GM18508 (cell line): ENCODE data around the gene HEPN1.

Experiments used
- ATAC-seq: cut with Tn5 transposase; IDR thresholded peaks from one replicate; pipeline ENCODE4 v1.9.1; 2021; ENCODE audit warnings: moderate number of reproducible peaks; ENCODE audit not compliant: insufficient read depth, unreplicated experiment

HEPN1 gene

DNA sequence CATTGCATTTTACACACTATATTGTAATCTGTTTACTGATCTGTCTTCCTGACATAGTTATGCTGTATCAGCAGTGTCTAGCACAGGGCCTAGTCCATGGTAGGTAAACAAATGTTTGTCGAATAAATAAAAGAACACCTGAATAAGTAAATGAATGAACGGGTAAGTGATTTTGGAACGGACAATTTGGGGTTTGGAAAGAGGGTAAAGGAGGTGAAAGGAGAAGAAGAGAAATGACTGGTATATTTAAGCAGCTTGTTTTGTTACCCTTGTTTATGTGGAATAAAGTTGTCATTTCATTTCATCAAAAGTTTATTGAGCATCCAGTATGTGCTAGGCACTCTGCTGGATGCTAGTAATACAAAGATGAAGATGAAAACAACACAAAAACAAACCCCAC lies at the start of gene HEPN1:
TSS of gene HEPN1 (plus strand) at position 301 of the 400 bp plus-strand sequence.
- no peak for ATAC-seq

DNA sequence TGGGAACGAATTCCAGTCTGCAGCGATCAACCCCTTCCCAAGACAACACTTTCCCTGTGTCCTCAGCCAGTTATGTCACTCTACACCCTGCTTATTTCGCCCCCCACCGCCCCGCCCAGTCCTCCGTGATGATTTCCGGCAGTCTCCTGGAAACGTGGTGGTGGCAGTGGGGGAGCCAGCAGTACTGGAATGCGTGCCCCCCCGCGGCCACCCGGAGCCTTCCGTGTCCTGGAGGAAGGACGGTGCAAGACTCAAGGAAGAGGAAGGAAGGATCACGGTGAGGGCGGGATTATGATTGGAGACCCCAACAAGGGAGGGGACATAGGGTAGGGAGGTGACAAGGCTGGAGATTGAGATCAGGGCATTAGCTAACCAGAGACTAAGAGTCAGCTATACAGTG lies 49.7 kb upstream of the HEPN1 start:
- ATAC-seq, result no peak

DNA sequence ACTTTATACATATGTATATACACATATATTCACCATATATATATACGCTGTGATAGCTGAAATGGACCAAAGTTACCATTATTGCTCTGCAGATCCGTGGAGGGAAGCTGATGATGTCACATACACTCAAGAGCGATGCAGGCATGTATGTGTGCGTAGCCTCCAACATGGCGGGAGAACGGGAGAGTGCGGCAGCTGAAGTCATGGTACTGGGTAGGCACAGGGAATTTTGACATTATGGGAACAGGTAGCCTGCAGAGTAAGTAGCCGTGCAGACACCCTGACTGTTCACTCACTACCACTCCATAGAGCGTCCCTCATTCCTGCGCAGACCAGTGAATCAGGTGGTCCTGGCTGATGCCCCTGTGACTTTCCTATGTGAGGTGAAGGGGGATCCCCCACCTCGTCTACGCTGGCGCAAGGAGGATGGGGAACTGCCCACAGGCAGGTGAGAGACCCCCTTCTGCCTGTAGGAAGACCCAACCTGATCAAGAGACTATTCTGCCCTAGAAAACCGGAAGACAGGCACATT lies 49.1 kb upstream of the HEPN1 start:
- no peak for ATAC-seq

DNA sequence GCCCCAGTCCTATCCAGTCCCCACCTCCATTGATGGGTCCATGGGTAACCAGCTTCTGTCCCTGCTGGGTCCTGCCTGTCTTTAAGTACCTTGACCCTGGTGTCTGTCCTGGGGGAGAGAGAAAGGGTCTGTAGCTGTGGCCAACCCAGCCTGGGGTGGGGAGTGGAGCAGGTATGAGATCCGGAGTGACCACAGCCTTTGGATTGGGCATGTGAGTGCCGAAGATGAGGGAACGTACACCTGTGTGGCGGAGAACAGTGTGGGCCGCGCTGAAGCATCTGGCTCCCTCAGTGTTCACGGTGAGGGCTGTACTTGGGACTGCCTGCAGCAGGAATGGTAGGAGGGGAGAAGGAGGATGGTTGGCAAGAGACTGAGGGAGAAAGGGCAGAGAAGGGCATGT lies 48.6 kb upstream of the HEPN1 start:
- ATAC-seq, result no peak

DNA sequence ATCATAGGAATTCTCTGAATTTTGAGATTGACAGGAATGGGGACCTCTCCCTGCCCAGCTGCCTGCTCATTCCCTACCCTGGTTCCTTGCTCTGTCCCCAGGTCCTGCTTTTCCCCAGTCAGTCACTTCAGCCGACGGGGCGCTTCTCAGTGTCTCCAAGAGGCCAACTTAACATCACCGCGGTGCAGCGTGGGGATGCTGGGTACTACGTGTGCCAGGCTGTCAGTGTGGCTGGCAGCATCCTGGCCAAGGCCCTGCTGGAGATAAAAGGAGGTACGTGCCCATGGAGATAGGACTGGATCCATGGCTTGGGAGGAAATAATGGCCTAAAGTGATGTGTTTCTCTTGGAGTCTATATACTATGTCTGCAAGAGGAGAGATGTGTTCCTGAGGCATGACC lies 46.8 kb upstream of the HEPN1 start:
- no peak for ATAC-seq

- no peak for ATAC-seq
Measured at GRCh38 chr11:124872741-124873140, 46.3 kb upstream of the HEPN1 start.

GRCh38 chr11:124873951-124874350 lies 45.1 kb upstream of the HEPN1 start:
- ATAC-seq, result no peak

DNA sequence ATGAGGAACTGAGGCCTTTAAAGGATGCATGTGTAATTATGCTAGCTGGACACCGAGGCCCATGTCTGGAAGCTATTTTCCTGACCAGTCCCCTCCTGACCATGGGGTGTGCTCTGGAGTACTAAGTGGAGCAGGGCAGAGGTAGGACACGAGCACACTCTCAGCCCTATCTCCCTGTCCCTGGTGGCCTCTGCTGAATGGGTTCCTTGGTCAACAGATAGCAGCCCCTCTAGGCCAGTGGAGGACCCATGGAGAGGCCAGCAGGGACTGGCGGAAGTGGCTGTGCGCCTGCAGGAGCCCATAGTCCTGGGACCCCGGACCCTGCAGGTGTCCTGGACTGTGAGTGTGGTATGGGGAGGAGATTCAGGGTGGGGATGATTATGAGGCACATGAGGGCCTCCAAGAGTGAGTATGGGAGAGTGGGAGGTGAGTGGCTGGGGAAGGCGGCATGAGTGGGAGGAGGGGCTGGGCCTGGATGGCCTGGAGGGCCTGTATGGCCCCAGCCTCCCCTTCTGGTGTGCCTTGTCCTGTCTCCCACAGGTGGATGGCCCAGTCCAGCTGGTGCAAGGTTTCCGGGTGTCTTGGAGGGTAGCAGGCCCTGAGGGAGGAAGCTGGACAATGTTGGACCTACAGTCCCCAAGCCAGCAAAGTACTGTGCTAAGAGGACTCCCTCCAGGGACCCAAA lies 44.3 kb upstream of the HEPN1 start:
- ATAC-seq, result no peak

DNA sequence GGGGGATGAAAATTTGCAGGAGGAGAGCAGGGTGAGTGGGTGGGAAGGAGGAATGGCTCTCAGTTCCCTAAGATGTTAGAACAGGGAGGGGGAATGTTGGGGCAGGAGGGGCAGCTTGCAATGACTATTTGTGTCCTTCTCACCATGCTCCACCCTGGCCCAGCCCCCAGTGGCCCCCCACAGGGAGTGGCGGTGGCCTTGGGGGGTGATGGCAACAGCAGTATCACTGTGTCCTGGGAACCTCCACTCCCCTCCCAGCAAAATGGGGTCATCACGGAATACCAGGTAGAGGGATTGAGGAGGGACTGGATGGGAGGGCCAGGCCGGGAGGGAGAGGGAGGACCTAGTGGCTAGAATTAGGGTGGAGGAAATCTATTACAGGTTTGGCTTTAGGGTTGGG lies 43.6 kb upstream of the HEPN1 start:
- ATAC-seq, result no peak

DNA sequence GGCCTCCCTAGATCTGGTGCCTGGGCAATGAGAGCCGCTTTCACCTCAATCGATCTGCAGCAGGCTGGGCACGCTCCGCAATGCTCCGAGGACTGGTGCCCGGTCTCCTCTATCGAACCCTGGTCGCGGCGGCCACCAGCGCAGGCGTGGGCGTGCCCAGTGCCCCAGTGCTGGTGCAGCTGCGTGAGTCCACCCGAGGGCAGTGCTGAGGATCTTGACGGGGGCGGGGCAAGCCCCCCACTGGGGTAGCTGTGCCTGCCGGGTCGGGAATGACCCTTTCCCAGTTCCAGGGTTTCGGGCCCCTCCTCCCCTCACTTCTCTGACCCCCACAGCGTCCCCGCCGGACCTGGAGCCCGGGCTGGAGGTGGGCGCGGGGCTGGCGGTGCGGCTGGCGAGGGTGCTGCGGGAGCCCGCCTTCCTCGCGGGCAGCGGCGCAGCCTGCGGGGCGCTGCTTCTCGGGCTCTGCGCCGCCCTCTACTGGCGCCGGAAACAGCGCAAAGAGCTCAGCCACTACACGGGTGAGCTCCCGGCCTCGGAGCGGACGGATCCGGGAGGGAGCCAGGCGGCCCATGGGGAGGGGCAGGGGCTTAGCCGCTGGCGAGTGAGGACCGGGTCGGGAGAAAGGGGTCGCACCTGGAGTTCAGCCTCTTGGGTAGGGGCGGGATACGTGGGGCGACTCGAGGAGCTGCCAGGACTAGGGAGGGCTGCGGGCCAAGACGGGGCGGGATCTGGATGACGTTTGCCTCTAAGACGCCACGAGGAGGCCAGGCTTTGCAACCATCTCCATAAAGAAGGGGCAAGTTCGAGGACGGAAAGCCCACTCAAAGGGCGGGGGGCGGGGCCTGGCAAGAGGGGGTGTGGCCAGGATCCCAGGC lies 42.9 kb upstream of the HEPN1 start:
- ATAC-seq, result peak; percentile 71

GRCh38 chr11:124876818-124877630 lies 42.0 kb upstream of the HEPN1 start:
- no peak for ATAC-seq

- no peak for ATAC-seq
Measured at GRCh38 chr11:124877631-124877909, 41.5 kb upstream of the HEPN1 start.

DNA sequence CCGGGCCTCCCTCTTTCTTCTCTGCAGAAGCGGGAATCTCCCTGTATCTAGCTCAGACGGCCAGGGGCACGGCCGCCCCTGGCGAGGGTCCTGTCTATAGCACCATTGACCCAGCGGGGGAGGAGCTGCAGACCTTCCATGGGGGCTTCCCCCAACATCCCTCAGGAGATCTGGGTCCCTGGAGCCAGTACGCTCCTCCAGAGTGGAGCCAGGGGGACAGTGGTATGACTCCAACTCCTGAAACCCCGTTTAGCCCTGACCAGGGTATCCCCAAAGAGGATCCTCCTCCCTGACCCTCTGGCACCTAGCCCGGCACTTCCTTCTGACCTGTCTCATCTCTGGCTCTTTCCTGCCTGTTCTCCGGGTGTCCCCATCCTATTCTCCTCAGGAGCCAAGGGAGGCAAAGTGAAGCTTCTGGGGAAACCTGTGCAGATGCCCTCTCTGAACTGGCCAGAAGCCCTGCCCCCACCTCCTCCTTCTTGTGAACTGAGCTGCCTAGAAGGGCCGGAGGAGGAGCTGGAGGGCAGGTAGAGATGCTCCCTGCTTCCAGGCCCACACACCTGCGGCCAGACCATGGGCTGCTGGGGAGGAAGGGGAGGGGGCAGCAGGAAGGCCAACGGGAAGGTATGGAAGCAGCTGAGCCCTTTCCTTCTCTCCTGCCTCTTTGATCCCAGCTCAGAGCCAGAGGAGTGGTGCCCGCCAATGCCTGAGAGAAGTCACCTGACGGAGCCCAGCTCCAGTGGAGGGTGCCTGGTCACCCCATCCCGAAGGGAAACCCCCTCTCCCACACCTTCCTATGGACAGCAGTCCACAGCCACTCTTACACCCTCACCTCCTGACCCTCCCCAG lies 40.9 kb upstream of the HEPN1 start:
- no peak for ATAC-seq

GRCh38 chr11:124878759-124879492 lies 40.1 kb upstream of the HEPN1 start:
- ATAC-seq, result no peak

DNA sequence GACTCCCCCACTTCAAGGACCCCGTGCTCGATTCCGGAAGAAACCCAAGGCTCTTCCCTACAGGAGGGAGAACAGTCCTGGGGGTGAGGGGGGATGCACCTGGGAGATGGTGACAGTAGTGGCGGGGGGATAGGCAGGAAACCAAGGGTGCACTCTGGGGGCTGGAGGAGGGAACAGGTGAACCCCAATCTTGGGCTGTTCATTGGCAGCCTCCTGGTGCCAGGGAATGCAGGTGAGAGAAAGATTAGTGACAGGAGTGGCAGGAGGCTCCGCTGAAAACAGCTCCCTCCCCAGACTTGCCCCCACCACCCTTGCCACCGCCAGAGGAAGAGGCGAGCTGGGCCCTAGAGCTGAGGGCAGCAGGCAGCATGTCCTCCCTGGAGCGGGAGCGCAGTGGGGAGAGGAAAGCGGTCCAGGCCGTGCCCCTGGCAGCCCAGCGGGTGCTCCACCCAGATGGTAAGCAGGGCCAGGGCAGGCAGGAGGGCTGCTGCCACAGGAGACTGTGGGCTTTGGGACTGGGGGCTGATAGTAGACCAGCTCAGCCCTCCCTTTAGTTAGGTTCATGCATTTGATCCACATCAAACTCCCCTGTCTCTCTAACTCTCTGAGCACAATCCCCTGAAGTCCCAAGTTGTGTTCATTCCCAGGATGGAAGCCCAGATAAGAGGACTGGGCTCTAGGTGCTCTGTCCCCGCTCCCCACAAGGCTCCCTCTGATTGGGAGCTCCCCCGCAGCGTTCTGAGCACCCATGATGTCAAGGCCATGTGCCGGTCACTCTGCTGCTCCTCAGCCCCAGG lies 39.4 kb upstream of the HEPN1 start:
- no peak for ATAC-seq

DNA sequence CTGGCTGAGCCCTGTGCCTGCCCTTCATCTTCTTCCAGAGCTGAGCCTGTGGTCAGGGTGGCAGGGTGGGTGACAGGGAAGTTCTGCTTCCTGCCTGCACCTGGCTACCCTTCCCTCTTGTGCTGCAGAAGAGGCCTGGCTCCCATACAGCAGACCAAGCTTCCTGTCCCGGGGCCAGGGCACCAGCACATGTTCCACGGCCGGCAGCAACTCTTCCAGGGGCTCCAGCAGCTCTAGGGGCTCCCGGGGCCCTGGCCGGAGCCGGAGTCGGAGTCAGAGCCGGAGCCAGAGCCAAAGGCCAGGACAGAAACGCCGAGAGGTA lies 38.8 kb upstream of the HEPN1 start:
- no peak for ATAC-seq

DNA sequence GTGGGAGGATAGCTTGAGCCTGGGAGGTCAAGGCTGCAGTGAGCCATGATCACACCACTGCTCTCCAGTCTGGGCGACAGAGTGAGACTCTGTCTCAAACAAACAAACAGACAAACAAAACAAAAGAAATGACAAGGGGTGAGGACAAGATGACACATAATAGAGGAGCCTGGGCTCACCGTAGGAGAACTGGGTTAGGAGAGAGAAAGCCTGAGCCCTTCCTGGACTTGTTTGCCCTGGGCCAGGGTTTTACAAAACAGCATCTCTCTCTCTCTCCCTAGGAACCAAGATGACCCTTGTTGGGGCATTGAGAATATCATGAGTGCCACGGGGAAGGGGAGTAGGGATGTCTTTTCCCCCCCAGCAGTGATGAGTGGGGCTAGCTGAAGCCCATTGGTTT lies 38.1 kb upstream of the HEPN1 start:
- ATAC-seq, result no peak

DNA sequence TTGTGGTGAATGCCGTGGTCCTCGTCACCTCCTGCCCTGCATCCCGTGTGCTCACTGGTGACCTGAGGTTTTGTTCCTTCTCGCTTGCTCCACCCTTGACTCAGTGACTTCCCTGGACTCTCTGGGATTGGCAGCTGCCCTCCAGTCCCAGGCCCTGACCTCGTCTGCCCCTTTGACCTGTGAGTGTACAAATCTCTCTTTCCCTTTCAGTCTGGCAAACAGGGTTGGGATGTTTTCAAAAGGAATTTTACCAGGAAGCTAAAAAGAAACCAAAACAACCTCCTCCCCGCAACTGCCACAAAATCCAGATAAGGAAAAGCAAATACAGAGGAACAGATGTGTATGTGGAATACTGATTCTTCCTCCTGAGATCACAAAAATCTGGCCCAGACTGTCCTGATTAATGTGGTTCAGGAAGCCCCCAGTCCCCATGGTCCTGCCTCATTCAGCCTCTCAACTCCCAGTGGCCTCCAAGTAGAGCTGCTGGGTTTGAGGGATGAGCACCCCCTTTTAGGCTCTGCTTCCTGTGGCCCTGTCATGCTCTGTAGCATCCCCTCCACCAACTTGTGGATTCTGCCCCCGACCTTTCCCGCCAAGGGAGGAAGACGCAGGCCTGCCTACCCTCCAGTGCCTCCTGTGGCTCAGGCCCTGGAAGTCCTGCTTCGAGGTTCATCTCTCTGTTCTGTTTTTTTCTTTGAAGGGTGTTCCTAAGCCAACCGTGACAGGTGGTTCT lies 36.5 kb upstream of the HEPN1 start:
- no peak for ATAC-seq
